Left ventricle myocardium inferior (tissue), 1 donor: ENCODE measurements around the gene PPFIA2. TPM values are rescaled to one million over a fixed set of nuclear protein-coding genes. Genes with fewer than 3 reads are reported as not detected.
"Not testable (repeated sequence)": the region's sequence is repeated elsewhere in the genome, so short reads cannot be mapped to it uniquely, and the experiment has no call there.

Experiments
- DNase-seq: peaks from one replicate; pipeline ENCODE4 v3.0.0-alpha.2; 2020
- H3K27ac ChIP-seq: fragments of 200-600 bp; replicated peaks from 2 replicates; pipeline ENCODE4 v1.8.0; 2021
- H3K27me3 ChIP-seq: fragments of 200-600 bp; 2 replicates; pipeline ENCODE4 v1.8.0; 2021; ENCODE audit warnings: low read depth
- H3K36me3 ChIP-seq: fragments of 200-600 bp; 2 replicates; pipeline ENCODE4 v1.8.0; 2021
- H3K4me1 ChIP-seq: fragments of 200-600 bp; 2 replicates; pipeline ENCODE4 v1.8.0; 2021
- H3K4me3 ChIP-seq: fragments of 200-600 bp; 2 replicates; pipeline ENCODE4 v1.8.0; 2021; ENCODE audit warnings: mild to moderate bottlenecking, moderate library complexity
- H3K9me3 ChIP-seq: fragments of 200-600 bp; replicated peaks from 2 replicates; pipeline ENCODE4 v1.8.0; 2021
- intact Hi-C: fragments of 100-400 bp; cut with micrococcal nuclease; formaldehyde crosslinking; loops from one replicate; pipeline ENCODE4 v1.11.0; 2022
- total RNA-seq: library from RNA; stranded (reverse); fragmentation: NEBNext Ultra II Directional; extraction: Animal tissue kit (Norgen Biotek cat#: 25700); gene quantifications from one replicate; pipeline ENCODE4 v1.2.1, GENCODE V29; 2021
- TF ChIP-seq, protein P1 (sequence below): fragments of 200-600 bp; IDR thresholded peaks from 2 replicates; pipeline ENCODE4 v1.8.0; 2021; ENCODE audit warnings: antibody characterized with exemption, mild to moderate bottlenecking, borderline replicate concordance
- donor health status: DM: no; HTN: yes; CAD: no; lungs with severe emphysema.

The PPFIA2 gene
- total RNA-seq, 1 donor from 2014 or later, result 0.82 TPM

DNA sequence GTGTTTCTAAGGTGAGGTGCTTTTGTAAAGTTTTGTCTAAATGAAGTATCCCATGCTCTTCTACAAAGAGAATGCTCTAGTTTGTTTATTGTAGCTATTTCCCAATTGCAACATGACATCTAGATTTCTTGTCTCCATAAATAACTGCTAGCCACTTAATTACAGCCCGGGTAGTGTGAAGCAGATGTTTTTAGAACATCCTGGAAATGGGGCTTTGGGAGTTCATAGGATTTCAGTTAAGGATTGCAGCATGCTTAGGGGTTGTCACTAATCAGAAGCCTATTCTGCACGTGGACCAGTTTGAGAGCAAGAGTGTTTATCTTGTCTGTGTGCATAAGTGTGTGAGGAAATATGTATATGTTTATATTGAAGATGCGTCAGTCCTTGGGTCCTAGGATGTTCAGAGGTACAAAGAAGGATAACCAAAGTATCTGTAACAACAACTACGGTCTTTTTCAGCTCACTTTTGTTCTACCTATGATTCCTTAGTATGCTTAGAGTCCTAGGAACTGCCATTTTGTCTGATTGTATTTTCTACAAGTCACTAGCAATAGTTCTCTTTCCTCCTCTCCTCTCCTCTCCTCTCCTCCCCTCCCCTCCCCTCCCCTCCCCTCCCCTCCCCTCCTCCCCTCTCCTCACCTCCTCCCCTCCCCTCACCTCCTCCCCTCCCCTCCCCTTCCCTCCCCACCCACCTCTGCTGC is 546.0 kb downstream of the PPFIA2 start:
- H3K27ac ChIP-seq, result no peak overlapping the region
- H3K9me3 ChIP-seq, result no peaks in the 10 kb centered on the region
- no peaks in the 10 kb centered on the region for H3K27me3 ChIP-seq
- peaks cover 49% of the 10 kb centered on the region for H3K4me1 ChIP-seq
- H3K36me3 ChIP-seq, result peaks cover 13% of the 10 kb centered on the region
- intact Hi-C loops, result no loop called here
- no peak overlapping the region for H3K4me3 ChIP-seq
- DNase-seq, result no peak
- TF ChIP-seq, protein P1, sequence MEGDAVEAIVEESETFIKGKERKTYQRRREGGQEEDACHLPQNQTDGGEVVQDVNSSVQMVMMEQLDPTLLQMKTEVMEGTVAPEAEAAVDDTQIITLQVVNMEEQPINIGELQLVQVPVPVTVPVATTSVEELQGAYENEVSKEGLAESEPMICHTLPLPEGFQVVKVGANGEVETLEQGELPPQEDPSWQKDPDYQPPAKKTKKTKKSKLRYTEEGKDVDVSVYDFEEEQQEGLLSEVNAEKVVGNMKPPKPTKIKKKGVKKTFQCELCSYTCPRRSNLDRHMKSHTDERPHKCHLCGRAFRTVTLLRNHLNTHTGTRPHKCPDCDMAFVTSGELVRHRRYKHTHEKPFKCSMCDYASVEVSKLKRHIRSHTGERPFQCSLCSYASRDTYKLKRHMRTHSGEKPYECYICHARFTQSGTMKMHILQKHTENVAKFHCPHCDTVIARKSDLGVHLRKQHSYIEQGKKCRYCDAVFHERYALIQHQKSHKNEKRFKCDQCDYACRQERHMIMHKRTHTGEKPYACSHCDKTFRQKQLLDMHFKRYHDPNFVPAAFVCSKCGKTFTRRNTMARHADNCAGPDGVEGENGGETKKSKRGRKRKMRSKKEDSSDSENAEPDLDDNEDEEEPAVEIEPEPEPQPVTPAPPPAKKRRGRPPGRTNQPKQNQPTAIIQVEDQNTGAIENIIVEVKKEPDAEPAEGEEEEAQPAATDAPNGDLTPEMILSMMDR, result no peak

DNA sequence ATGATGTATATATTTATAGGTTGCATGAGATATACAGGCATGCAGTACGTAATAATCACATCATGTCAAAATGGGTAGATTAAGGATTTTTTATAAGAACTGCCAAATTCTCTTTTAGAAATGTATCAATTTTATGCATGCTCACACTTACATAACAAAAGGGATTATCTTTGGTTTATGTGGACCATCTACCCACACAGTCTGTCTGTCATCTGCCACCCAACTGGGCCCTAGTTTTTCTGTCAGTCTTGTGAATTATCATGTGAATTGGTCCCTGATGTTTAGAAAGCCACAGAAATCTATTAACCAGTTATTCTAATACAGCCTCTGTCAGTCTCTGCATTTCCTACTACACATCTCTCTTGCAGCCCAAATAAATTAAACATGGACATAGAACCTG is 547.8 kb downstream of the PPFIA2 start:
- H3K4me1 ChIP-seq, result peaks cover 60% of the 10 kb centered on the region
- no peak overlapping the region for H3K27ac ChIP-seq
- intact Hi-C loops, result no loop called here
- no peaks in the 10 kb centered on the region for H3K27me3 ChIP-seq
- H3K9me3 ChIP-seq, result no peaks in the 10 kb centered on the region
- DNase-seq, result no peak
- TF ChIP-seq, protein P1, result no peak
- no peak overlapping the region for H3K4me3 ChIP-seq
- H3K36me3 ChIP-seq, result peaks cover 5% of the 10 kb centered on the region

DNA sequence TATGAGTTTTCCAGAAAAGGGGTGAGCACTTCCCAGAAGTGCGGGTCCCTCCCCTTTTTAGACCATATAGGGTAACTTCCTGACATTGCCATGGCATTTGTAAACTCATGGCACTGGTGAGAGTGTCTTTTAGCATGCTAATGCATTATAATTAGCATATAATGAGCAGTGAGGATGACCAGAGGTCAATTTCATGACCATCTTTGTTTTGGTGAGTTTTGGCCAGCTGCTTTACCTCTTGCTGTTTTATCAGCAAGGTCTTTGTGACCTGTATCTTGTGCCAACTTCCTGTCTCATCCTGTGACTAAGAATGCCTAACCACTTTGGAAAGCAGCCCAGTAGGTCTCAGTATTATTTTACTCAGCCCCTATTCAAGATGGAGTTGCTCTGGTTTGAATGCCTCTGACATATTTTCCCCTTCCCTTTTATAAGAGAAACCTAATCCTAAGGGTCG is 549.4 kb downstream of the PPFIA2 start:
- H3K9me3 ChIP-seq, DNase-seq, intact Hi-C loops, H3K27me3 ChIP-seq, H3K36me3 ChIP-seq: not testable (repeated sequence)
- Histone ChIP-seq H3K4me1 (peaks cover 60% of the 10 kb centered on the region), H3K4me3 (peak overlapping the region; percentile 8), H3K27ac (peak overlapping the region; percentile 75)

DNA sequence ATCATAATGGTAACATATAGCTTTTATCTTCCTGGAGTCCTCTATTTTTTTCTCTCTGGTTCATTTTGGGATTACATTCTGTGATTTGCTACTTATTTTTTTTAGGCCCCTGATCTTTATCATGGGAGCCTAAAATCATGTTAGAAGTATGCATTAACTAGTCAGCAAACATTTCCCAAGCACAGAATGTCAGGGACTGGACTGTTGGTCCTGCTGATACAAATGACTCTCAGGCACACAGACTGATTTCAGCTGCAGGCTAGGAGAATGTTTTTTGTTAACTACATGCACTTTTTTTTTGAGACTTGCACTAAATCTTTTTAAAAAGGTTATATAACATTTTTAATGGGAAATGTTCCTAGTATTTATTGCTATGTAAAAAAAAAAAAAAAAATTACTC is 550.1 kb downstream of the PPFIA2 start:
- H3K27ac ChIP-seq, result peak overlapping the region; percentile 75
- H3K27me3 ChIP-seq, result no peaks in the 10 kb centered on the region
- no peak overlapping the region for H3K4me3 ChIP-seq
- intact Hi-C loops, result no loop called here
- DNase-seq, result no peak
- TF ChIP-seq, protein P1, result no peak
- H3K9me3 ChIP-seq, result no peaks in the 10 kb centered on the region
- no peaks in the 10 kb centered on the region for H3K36me3 ChIP-seq
- peaks cover 65% of the 10 kb centered on the region for H3K4me1 ChIP-seq

DNA sequence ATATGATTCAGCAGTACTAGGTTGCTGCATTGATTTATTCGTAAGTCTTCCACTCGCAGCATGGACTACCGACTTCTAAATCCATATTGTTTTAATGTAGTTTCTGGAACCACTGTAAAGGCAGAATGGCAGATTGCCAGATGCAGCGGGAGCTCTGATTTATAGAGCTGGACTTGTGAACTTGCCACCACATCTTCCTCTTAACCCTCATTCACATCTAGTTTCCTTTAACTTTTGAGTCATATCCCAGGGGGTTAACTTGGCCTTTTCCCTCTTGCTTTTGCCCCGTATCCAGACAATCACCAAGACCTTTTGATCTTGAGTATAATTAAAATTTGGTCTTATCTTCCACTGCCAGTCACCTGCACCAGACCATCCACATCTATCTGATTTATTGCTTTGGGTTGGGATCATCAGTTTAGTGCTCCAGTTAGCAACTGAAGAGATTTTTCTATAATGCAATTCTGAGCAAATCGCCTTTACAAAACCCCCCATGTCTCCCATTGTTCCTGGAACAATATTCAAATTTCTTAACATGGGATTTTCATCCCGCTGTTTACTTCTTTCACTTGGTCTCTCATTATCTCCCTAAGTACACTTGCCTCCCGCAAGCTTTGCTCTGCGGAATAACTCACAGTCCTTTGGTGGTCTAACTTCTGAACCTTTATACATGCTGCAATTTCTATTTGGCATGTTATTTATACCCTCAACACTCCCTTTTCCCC is 550.8 kb downstream of the PPFIA2 start:
- no peaks in the 10 kb centered on the region for H3K27me3 ChIP-seq
- H3K9me3 ChIP-seq, result no peaks in the 10 kb centered on the region
- H3K4me3 ChIP-seq, result no peak overlapping the region
- H3K4me1 ChIP-seq, result peaks cover 69% of the 10 kb centered on the region
- H3K36me3 ChIP-seq, result no peaks in the 10 kb centered on the region
- peak overlapping the region; percentile 75 for H3K27ac ChIP-seq
- DNase-seq, result no peak
- intact Hi-C loops, result no loop called here
- TF ChIP-seq, protein P1, result no peak
